Measurements from ENCODE around the gene GPR62.
"Not testable (repeated sequence)": the region's sequence is repeated elsewhere in the genome, so short reads cannot be mapped to it uniquely, and the experiment has no call there.

Gene GPR62

GRCh38 chr3:51955175-51955892 is at the start of gene GPR62:
GPR62 (plus strand) TSS chr3:51955381; CDS start chr3:51955653, 272 bp downstream.
- no peak for DNase-seq

GRCh38 chr3:51908026-51908425 is 47.2 kb upstream of the GPR62 start:
- no peak for DNase-seq

- no peak for DNase-seq
Observed at GRCh38 chr3:51916418-51916817, 38.8 kb upstream of the GPR62 start.

GRCh38 chr3:51921081-51921578 is 34.1 kb upstream of the GPR62 start:
- DNase-seq: no peak

GRCh38 chr3:51927061-51927977 is 27.9 kb upstream of the GPR62 start:
- DNase-seq: no peak

- no peak for DNase-seq
Observed at GRCh38 chr3:51928438-51928837, 26.7 kb upstream of the GPR62 start.

- DNase-seq: not testable (repeated sequence)
Observed at GRCh38 chr3:51928981-51929380, 26.2 kb upstream of the GPR62 start.

- DNase-seq: no peak
Observed at GRCh38 chr3:51929420-51930003, 25.7 kb upstream of the GPR62 start.

GRCh38 chr3:51930439-51930838 is 24.7 kb upstream of the GPR62 start:
- DNase-seq: no peak

GRCh38 chr3:51931756-51932155 is 23.4 kb upstream of the GPR62 start:
- no peak for DNase-seq

GRCh38 chr3:51932471-51933370 is 22.5 kb upstream of the GPR62 start:
- no peak for DNase-seq

GRCh38 chr3:51933471-51934138 is 21.6 kb upstream of the GPR62 start:
- no peak for DNase-seq

GRCh38 chr3:51934139-51934850 is 20.9 kb upstream of the GPR62 start:
- DNase-seq: no peak

- DNase-seq: no peak
Observed at GRCh38 chr3:51934991-51935885, 19.9 kb upstream of the GPR62 start.

- DNase-seq: no peak
Observed at GRCh38 chr3:51935886-51936755, 19.1 kb upstream of the GPR62 start.

- no peak for DNase-seq
Observed at GRCh38 chr3:51937014-51937413, 18.2 kb upstream of the GPR62 start.

GRCh38 chr3:51937611-51938450 is 17.4 kb upstream of the GPR62 start:
- no peak for DNase-seq
